Activated T-cell treated with anti-CD3 and anti-CD28 coated beads for 4 hours (primary cell): ENCODE data around the gene TESK2.
"Not testable (repeated sequence)": the region's sequence is repeated elsewhere in the genome, so short reads cannot be mapped to it uniquely, and the experiment has no call there.

ENCODE experiments used
- DNase-seq: peaks from one replicate; pipeline ENCODE4 v3.0.0-alpha.2; 2020

The TESK2 gene

DNA sequence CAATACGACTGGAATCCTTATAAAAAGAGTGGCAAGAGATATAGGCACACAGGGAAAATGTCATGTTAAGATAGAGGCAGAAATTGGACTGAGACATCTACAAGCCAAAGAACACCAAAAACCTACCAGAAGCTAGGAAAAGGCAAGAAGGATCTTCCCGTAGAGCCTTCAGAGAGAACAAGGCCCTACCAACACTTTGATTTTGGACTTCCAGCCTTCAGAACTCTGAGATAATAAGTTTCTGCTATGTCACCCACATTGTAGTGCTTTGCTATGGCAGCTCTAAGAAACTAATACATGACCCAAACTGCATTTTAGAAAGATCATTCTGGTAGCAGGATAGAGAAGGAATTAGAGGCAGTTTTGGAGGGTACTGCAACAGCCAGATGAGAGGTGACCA is 126.7 kb downstream of the TESK2 start:
- DNase-seq, result no peak

- not testable (repeated sequence) for DNase-seq
Observed at GRCh38 chr1:45360981-45361380, 130.0 kb downstream of the TESK2 start.

DNA sequence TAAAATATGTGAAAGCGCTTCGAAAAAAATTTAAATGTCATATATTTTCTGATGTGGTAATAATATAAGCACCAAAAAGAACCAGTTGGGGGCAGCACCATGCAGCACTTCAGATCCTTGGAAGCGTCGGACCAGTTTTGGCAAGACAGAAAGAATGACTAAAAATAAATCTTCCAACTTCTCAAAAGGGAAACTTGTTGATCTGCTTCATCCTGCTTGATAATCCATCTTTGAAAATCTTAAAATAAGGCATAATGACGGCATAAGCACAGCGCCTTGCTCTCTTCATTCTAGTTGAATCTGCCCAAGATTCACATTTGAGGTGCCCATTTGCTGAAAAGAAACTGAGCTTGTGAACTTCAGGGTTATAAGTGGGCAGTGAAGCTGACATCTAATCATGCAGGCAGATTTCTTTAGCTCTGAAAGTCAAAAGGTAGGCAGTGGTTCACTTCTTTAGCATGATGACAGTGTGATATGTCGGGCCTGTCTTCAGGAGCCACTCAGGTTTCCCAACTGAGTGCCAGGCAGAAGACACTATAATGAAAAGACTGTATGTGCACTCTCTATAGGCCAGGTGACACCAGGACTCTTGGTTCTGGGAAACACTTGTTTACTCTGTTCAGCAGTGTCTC is 131.0 kb downstream of the TESK2 start:
- DNase-seq, result peak; percentile 29

DNA sequence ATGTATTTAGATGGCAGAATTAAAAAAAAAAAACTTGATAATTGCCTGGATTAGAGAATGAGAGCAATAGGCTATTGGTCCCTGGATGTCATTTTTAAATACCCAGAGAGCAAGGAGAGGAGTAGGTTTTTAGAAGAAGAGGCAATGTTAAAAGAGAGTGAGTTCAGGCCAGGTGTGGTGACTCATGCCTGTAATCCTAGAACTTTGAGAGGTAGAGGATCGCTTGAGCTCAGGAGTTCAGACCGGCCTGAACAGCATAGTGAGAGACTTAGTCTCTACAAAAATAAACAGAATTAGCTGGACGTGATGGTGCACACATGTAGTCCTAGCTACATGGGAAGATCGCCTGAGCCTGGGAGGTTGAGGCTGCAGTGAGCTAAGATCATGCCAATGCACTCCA is 134.8 kb downstream of the TESK2 start:
- DNase-seq, result no peak

DNA sequence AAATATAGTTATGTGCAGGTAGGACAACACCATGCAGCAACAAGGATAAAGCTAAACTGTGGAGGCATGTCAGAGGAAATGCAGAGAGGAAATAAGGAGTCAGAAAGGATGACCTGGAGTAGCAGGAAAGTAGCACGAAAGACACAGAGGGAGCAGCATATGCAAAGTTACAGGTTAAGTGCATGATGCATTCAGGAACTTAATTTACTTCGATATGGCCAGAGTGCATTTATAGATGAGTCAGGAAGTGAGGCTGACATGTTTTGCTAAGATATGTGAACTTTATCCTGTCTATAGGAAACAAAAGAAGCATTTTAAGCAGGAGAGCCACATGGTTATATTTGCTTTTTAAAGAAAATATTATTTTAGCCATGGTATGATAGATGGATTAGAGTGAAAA is 135.3 kb downstream of the TESK2 start:
- DNase-seq, result no peak

- no peak for DNase-seq
Observed at GRCh38 chr1:45354838-45355237, 136.1 kb downstream of the TESK2 start.

- DNase-seq, result no peak
Observed at GRCh38 chr1:45353685-45354084, 137.3 kb downstream of the TESK2 start.

DNA sequence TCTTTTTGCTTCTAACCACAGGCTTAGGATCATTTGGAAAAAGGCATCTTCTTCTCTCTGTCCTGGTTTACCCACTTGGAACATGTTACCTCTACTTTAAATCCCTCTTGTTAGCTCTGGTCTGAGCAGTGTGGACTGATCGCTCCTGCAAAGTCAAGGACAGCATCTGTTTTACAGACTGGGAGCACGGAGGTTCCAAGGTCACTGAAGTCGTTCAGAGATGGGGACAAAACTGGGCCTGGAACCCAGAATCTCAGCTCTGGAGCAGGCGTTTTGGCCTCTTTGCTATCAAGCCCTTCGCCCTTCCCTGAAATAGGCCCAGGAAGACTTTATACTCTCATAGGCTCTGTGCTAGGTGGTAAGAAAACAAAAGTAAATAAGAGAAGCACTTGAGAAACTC is 139.5 kb downstream of the TESK2 start:
- DNase-seq, result no peak

GRCh38 chr1:45348966-45349677 is 141.8 kb downstream of the TESK2 start:
- DNase-seq, result no peak

DNA sequence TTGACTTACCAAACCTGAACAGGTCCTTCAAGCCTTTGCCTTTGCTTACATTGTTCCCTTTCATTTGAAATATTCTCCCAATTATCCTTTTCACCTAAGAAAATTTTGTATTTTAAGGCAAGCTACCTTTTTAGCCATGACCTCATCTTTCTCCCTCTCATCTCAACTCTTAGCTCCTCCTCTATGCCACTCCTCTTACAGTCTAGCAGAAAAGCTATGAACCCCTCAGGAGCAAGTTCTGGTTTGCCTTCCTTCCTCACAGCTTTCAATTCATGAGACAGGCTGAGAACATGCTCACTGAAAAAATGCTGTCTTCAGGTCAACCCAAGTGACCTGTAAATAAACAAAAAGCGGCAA is 142.4 kb downstream of the TESK2 start:
- no peak for DNase-seq

- no peak for DNase-seq
Observed at GRCh38 chr1:45348020-45348419, 142.9 kb downstream of the TESK2 start.

- DNase-seq, result no peak
Observed at GRCh38 chr1:45346473-45346872, 144.5 kb downstream of the TESK2 start.

DNA sequence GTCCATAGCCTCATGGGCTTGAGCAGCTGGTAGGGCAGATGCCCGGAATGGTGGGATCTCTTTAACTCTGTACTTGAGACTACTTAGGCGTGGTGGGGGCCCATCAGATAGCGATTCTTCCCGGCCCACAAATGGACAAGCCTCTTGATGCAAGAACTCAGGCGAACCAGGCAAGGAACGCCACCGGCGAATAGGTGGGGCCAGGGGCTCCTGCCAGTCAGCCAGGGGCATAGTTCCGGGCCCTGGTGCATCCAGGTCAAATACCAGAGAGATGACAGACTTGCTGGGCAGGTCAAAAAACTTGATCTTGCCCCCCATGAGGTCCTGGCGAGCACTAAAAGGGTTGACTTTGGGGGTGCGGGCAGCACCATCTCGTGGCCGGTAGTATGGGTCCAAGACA is 145.9 kb downstream of the TESK2 start:
- no peak for DNase-seq

- DNase-seq, result no peak
Observed at GRCh38 chr1:45344499-45344898, 146.5 kb downstream of the TESK2 start.

- DNase-seq, result no peak
Observed at GRCh38 chr1:45340816-45341466, 150.0 kb downstream of the TESK2 start.

- peak; percentile 88 for DNase-seq
Observed at GRCh38 chr1:45339789-45340558, 151.0 kb downstream of the TESK2 start, which contains the start of the genes MUTYH and TOE1. Gene MUTYH, minus strand, starts transcription at chr1:45340440. Its CDS starts 5,935 bp downstream, at chr1:45334505. Gene TOE1, plus strand, starts transcription at chr1:45340170. Its CDS starts 83 bp downstream, at chr1:45340253.

DNA sequence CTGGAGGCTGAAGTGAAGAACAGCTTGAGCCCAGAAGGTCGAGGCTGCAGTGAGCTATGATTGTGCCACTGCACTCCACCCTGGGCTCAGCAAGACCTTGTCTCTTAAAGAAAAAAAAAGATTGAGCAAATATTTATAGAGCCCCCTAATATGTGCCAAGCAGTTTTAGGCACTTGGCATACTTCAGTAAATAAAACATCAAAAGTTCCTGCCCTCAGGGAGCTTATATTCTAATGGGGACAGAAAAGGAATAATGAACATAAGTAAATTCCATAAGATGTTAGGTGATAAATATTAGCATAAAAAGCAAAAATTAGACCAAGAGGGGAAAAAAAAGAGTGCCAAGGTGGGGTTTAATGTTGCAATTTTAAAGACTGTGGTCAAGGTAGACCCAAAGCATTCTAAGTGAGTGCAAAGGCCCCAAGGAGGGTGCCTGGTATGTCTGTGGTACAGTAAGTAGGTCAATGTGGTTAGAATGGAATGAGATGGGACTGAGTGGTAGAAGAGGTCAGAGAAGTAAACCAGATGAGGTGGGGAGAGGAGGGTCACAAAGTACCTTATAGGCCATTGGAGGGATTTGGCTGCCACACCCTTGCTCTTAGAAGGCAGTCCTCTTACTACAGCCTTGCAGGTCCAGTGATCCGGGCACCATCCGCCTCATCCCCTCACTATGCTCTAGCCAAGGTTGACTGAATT is 153.2 kb downstream of the TESK2 start:
- DNase-seq, result no peak

DNA sequence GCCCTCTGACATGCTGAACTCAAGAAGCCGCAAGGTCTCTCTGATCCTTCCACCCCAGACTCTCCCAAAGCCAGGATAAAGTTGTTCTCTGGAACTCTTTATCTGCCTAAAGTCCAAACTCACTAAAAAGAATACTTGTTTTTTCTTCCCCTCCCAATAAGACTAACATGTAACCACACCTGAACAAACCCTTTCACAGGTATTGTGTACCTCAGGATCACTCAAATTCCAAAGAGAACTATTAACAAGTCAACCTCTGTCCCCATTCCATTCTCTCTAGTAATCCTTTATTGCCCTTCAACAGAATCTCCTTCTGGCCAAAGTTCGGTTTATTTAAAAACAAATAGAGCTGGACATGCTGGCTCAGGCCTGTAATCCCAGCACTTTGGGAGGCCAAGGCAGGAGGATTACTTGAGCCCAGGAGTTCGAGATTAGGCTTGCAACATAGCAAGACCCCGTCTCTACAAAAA is 155.1 kb downstream of the TESK2 start:
- no peak for DNase-seq

GRCh38 chr1:45334308-45335245 is 156.4 kb downstream of the TESK2 start:
- no peak for DNase-seq

- no peak for DNase-seq
Observed at GRCh38 chr1:45332346-45332720, 158.6 kb downstream of the TESK2 start.
